Neural cell (in vitro differentiated cells): Measurements from ENCODE around the gene OXCT1. TPM values are rescaled to one million over a fixed set of nuclear protein-coding genes. Genes with fewer than 3 reads are reported as not detected.

ENCODE experiments used
- H2AFZ ChIP-seq: fragments of 200-600, 300-800 bp; sonication (generic), shearing (Covaris generic); 2 replicates; pipeline ENCODE4 v1.6.0; 2014; ENCODE audit warnings: low read depth, mild to moderate bottlenecking, antibody characterized with exemption, low read length, moderate library complexity
- H3F3A ChIP-seq: fragments of 200-600 bp; shearing (Covaris generic); 2 replicates; pipeline ENCODE4 v1.6.1; 2016; ENCODE audit warnings: mild to moderate bottlenecking, moderate library complexity, mixed read lengths, antibody characterized with exemption, low read length; ENCODE audit not compliant: insufficient read depth, poor library complexity, severe bottlenecking
- H3K27ac ChIP-seq: fragments of 200-600, 300-800 bp; sonication (generic), shearing (Covaris generic); 2 replicates; pipeline ENCODE4 v1.5.1; 2014; ENCODE audit warnings: mild to moderate bottlenecking, low read length, moderate library complexity
- H3K27me3 ChIP-seq: fragments of 300-800, 200-600 bp; sonication (generic), shearing (Covaris generic); 2 replicates; pipeline ENCODE4 v1.6.0; 2014; ENCODE audit warnings: mild to moderate bottlenecking, low read depth, low read length, moderate library complexity; ENCODE audit not compliant: insufficient read depth
- H3K36me3 ChIP-seq: fragments of 300-800, 200-600 bp; sonication (generic), shearing (Covaris generic); 2 replicates; pipeline ENCODE4 v1.5.1; 2014; ENCODE audit warnings: mild to moderate bottlenecking, antibody characterized with exemption, low read length, moderate library complexity; ENCODE audit not compliant: insufficient read depth
- H3K4me2 ChIP-seq: fragments of 300-800, 200-600 bp; sonication (generic), shearing (Covaris generic); 2 replicates; pipeline ENCODE4 v1.6.0; 2014; ENCODE audit warnings: mild to moderate bottlenecking, low read length
- H3K4me3 ChIP-seq: fragments of 300-800, 200-600 bp; sonication (generic), shearing (Covaris generic); 2 replicates; pipeline ENCODE4 v1.5.1; 2014; ENCODE audit warnings: mild to moderate bottlenecking, low read length, moderate library complexity
- H3K79me2 ChIP-seq: fragments of 200-600 bp; shearing (Covaris generic); replicated peaks from 2 replicates; pipeline ENCODE4 v1.6.0; 2014; ENCODE audit warnings: mild to moderate bottlenecking, low read length, moderate library complexity; ENCODE audit not compliant: insufficient read depth
- H3K9ac ChIP-seq: fragments of 300-800, 200-600 bp; sonication (generic), shearing (Covaris generic); 2 replicates; pipeline ENCODE4 v1.6.1; 2016; ENCODE audit warnings: mild to moderate bottlenecking, low read length, mixed read lengths
- H3K9me2 ChIP-seq: fragments of 200-600 bp; shearing (Covaris generic); 2 replicates; pipeline ENCODE4 v1.6.1; 2016; ENCODE audit warnings: mild to moderate bottlenecking, low read length, mixed read lengths; ENCODE audit not compliant: insufficient read depth
- H3K9me3 ChIP-seq: fragments of 200-600, 300-800 bp; sonication (generic), shearing (Covaris generic); 2 replicates; pipeline ENCODE4 v1.6.1; 2016; ENCODE audit warnings: mild to moderate bottlenecking, mixed run types, low read length, moderate library complexity, mixed read lengths
- H4K20me1 ChIP-seq: fragments of 200-600 bp; shearing (Covaris generic); 2 replicates; pipeline ENCODE4 v1.6.1; 2016; ENCODE audit warnings: mild to moderate bottlenecking, mixed run types; ENCODE audit not compliant: insufficient read depth
- CTCF ChIP-seq: fragments of 450-650 bp; IDR thresholded peaks from 2 replicates; pipeline ENCODE4 v1.5.1; 2014; ENCODE audit warnings: antibody characterized with exemption, mild to moderate bottlenecking, moderate library complexity; ENCODE audit not compliant: poor library complexity, severe bottlenecking
- EP300 ChIP-seq: fragments of 450-650 bp; conservative IDR thresholded peaks from 2 replicates; pipeline ENCODE4 v1.6.1; 2014; ENCODE audit warnings: antibody characterized with exemption, mild to moderate bottlenecking, moderate library complexity; ENCODE audit not compliant: poor library complexity, severe bottlenecking
- EZH2 ChIP-seq: fragments of 200-600, 300-800 bp; shearing (Covaris generic), sonication (generic); IDR thresholded peaks from 2 replicates; pipeline ENCODE4 v1.6.1; 2014; ENCODE audit warnings: antibody characterized with exemption, low read length, borderline replicate concordance, mild to moderate bottlenecking; ENCODE audit not compliant: insufficient read depth, poor library complexity, severe bottlenecking
- MXI1 ChIP-seq: fragments of 450-650 bp; conservative IDR thresholded peaks from 2 replicates; pipeline ENCODE4 v1.6.1; 2014; ENCODE audit warnings: antibody characterized with exemption, mild to moderate bottlenecking; ENCODE audit not compliant: poor library complexity, severe bottlenecking
- POLR2AphosphoS5 ChIP-seq: IDR thresholded peaks from 2 replicates; pipeline ENCODE4 v1.6.1; 2012
- RAD21 ChIP-seq: fragments of 450-650 bp; conservative IDR thresholded peaks from 2 replicates; pipeline ENCODE4 v1.6.1; 2014; ENCODE audit warnings: antibody characterized with exemption, mild to moderate bottlenecking, moderate library complexity
- REST ChIP-seq: IDR thresholded peaks from 2 replicates; pipeline ENCODE4 v1.6.1; 2012; ENCODE audit warnings: borderline replicate concordance
- SMC3 ChIP-seq: fragments of 450-650 bp; conservative IDR thresholded peaks from 2 replicates; pipeline ENCODE4 v1.6.1; 2014; ENCODE audit warnings: antibody characterized with exemption, mild to moderate bottlenecking, moderate library complexity; ENCODE audit not compliant: poor library complexity
- TAF1 ChIP-seq: IDR thresholded peaks from 2 replicates; pipeline ENCODE4 v1.6.1; 2012; ENCODE audit warnings: low read depth
- polyA plus RNA-seq: library from polyadenylated mRNA; depleted of rRNA; stranded (reverse); fragments of >200 nt; gene quantifications from 2 replicates; pipeline ENCODE4 v1.2.3, GENCODE V29; 2014

The OXCT1 gene
- polyA plus RNA-seq, 1 donor from 2014 or later = 90.5 TPM

GRCh38 chr5:41908374-41909079 lies 38.3 kb upstream of the OXCT1 start:
- Histone ChIP-seq H2AFZ (no peak overlapping the region), H3K27ac (no peak overlapping the region), H3K4me2 (no peak overlapping the region), H3F3A (no peaks in the 10 kb centered on the region), H3K9me2 (no peaks in the 10 kb centered on the region), H3K27me3 (no peaks in the 10 kb centered on the region), H3K9ac (no peak overlapping the region), H3K9me3 (no peaks in the 10 kb centered on the region), H3K79me2 (peaks cover 39% of the 10 kb centered on the region), H3K36me3 (peaks cover 12% of the 10 kb centered on the region), H4K20me1 (no peaks in the 10 kb centered on the region), H3K4me3 (no peak overlapping the region)
- TF ChIP-seq POLR2AphosphoS5 (no peak), EZH2 (no peak), REST (no peak)

- Histone ChIP-seq H3K4me2 (peak overlapping the region; percentile 97), H3K36me3 (peaks cover 7% of the 10 kb centered on the region)
These were observed 35.9 kb upstream of the OXCT1 start for GRCh38 chr5:41906151-41906550.

More at GRCh38 chr5:41906151-41906550, 35.9 kb upstream of the OXCT1 start:
- no peaks in the 10 kb centered on the region for H3K27me3 ChIP-seq
- H3K79me2 ChIP-seq = peaks cover 39% of the 10 kb centered on the region
- no peak for TF ChIP-seq RAD21
- TF ChIP-seq SMC3 = no peak
- no peak for TF ChIP-seq REST
- TF ChIP-seq MXI1 = no peak
- TF ChIP-seq EZH2 = no peak
- no peak for TF ChIP-seq POLR2AphosphoS5
- TF ChIP-seq CTCF = no peak
- TF ChIP-seq EP300 = no peak
- TF ChIP-seq TAF1 = no peak
- H3K27ac ChIP-seq = no peak overlapping the region
- H4K20me1 ChIP-seq = no peaks in the 10 kb centered on the region
- H3K9ac ChIP-seq = no peak overlapping the region
- peak overlapping the region; percentile 81 for H3K4me3 ChIP-seq
- no peaks in the 10 kb centered on the region for H3K9me2 ChIP-seq
- no peak overlapping the region for H2AFZ ChIP-seq
- no peaks in the 10 kb centered on the region for H3F3A ChIP-seq
- H3K9me3 ChIP-seq = no peaks in the 10 kb centered on the region
